Lung microvascular endothelial cell (primary cell): ENCODE data around the gene SESN1. TPM values are rescaled to one million over a fixed set of nuclear protein-coding genes. Genes with fewer than 3 reads are reported as not detected.
A peak's percentile ranks its signal among the peaks of the same experiment; 100 is the strongest.

ENCODE experiments used
- DNase-seq, 2 donors: peaks; one replicate each; pipeline versions ENCODE4 v3.0.0 to v3.0.0-alpha.2; 2010; ENCODE audit warnings: low read depth in 2 of 2
- total RNA-seq: library from RNA; depleted of rRNA; stranded (reverse); fragments of >200 nt; gene quantifications from 2 replicates; pipeline ENCODE4 v1.2.1, GENCODE V29; 2014

The SESN1 gene
- total RNA-seq, 1 donor from 2014 or later: 19.0 TPM

GRCh38 chr6:109029313-109029712 lies 65.3 kb downstream of the SESN1 start:
- no peak for DNase-seq

GRCh38 chr6:109028439-109028838 lies 66.2 kb downstream of the SESN1 start:
- no peak for DNase-seq

- no peak for DNase-seq
Measured at GRCh38 chr6:109027964-109028363, 66.7 kb downstream of the SESN1 start.

- no peak for DNase-seq
Measured at GRCh38 chr6:109025639-109026038, 69.0 kb downstream of the SESN1 start.

GRCh38 chr6:109024784-109025183 lies 69.9 kb downstream of the SESN1 start:
- DNase-seq: no peak

- no peak for DNase-seq
Measured at GRCh38 chr6:109024368-109024767, 70.3 kb downstream of the SESN1 start.

GRCh38 chr6:109023356-109023925 lies 71.2 kb downstream of the SESN1 start:
- no peak for DNase-seq

GRCh38 chr6:109021870-109022269 lies 72.8 kb downstream of the SESN1 start:
- no peak for DNase-seq

GRCh38 chr6:109019911-109020310 lies 74.7 kb downstream of the SESN1 start:
- no peak for DNase-seq

- no peak for DNase-seq
Measured at GRCh38 chr6:109015176-109015575, 79.5 kb downstream of the SESN1 start.

- DNase-seq: no peak
Measured at GRCh38 chr6:109014606-109015005, 80.0 kb downstream of the SESN1 start.

GRCh38 chr6:109013656-109014305 lies 80.9 kb downstream of the SESN1 start:
- no peak for DNase-seq

- DNase-seq: no peak
Measured at GRCh38 chr6:109010705-109011102, 83.9 kb downstream of the SESN1 start.

GRCh38 chr6:109009962-109010704 lies 84.5 kb downstream of the SESN1 start:
- DNase-seq: no peak

GRCh38 chr6:109009236-109009961 lies 85.2 kb downstream of the SESN1 start:
- peak; percentile 91 to 94 for DNase-seq

- DNase-seq: peak; percentile 52
Measured at GRCh38 chr6:109008537-109009235, 86.0 kb downstream of the SESN1 start.

GRCh38 chr6:109008054-109008453 lies 86.6 kb downstream of the SESN1 start:
- no peak for DNase-seq

GRCh38 chr6:109007521-109007920 lies 87.1 kb downstream of the SESN1 start:
- no peak for DNase-seq

GRCh38 chr6:109006818-109007217 lies 87.8 kb downstream of the SESN1 start:
- DNase-seq: no peak

- no peak for DNase-seq
Measured at GRCh38 chr6:109002882-109003281, 91.8 kb downstream of the SESN1 start.

- DNase-seq: peak in 1 of 2 donors; percentile 3
Measured at GRCh38 chr6:109002051-109002697, 92.5 kb downstream of the SESN1 start.
